ENCODE data around the gene COX8A.

- no peak for TF ChIP-seq POLR2A (IDR thresholded peaks at IDR 0.05; ENCODE audit: low read depth, low read length)
- no peak for TF ChIP-seq POLR2AphosphoS5 (IDR thresholded peaks at IDR 0.05; ENCODE audit: low read depth, low read length)
These were observed 41.0 kb upstream of the COX8A start for GRCh38 chr11:63933459-63933858.

Measured in GM12892 (cell line).